Large intestine (tissue), 3 donors: Measurements from ENCODE around the gene RAPGEF1. TPM values are rescaled to one million over a fixed set of nuclear protein-coding genes. Genes with fewer than 3 reads are reported as not detected.

ENCODE experiments used
- DNase-seq, 2 donors: peaks; one replicate each; pipeline versions ENCODE4 v3.0.0 to v3.0.0-alpha.2; 2013
- H3K27ac ChIP-seq: one replicate; pipeline ENCODE4 v1.5.1; 2013; ENCODE audit warnings: low read length
- H3K27me3 ChIP-seq: 2 replicates; pipeline ENCODE4 v1.6.1; 2013; ENCODE audit warnings: low read length; ENCODE audit not compliant: control insufficient read depth, insufficient read depth
- H3K36me3 ChIP-seq: 2 replicates; pipeline ENCODE4 v1.6.1; 2013; ENCODE audit warnings: low read length; ENCODE audit not compliant: control insufficient read depth, insufficient read depth
- H3K4me1 ChIP-seq: one replicate; pipeline ENCODE4 v1.6.1; 2013; ENCODE audit warnings: low read length; ENCODE audit not compliant: control insufficient read depth, insufficient read depth
- H3K4me3 ChIP-seq: one replicate; pipeline ENCODE4 v1.5.1; 2013; ENCODE audit warnings: low read length
- H3K9me3 ChIP-seq: one replicate; pipeline ENCODE4 v1.6.1; 2013; ENCODE audit warnings: mild to moderate bottlenecking, low read depth, low read length, moderate library complexity; ENCODE audit not compliant: control insufficient read depth
- WGBS: methylation state at CpG from one replicate; pipeline ENCODE4 v1.1.5; 2013; ENCODE audit warnings: low lambda C conversion rate; ENCODE audit not compliant: insufficient coverage; 5-methylcytosine and 5-hydroxymethylcytosine counted together
- polyA plus RNA-seq: library from polyadenylated mRNA; unstranded; fragments of 120-200 nt; gene quantifications from one replicate; pipeline ENCODE4 v1.2.1, GENCODE V29; 2013

The RAPGEF1 gene
- polyA plus RNA-seq, 1 donor = 39.7 TPM

DNA sequence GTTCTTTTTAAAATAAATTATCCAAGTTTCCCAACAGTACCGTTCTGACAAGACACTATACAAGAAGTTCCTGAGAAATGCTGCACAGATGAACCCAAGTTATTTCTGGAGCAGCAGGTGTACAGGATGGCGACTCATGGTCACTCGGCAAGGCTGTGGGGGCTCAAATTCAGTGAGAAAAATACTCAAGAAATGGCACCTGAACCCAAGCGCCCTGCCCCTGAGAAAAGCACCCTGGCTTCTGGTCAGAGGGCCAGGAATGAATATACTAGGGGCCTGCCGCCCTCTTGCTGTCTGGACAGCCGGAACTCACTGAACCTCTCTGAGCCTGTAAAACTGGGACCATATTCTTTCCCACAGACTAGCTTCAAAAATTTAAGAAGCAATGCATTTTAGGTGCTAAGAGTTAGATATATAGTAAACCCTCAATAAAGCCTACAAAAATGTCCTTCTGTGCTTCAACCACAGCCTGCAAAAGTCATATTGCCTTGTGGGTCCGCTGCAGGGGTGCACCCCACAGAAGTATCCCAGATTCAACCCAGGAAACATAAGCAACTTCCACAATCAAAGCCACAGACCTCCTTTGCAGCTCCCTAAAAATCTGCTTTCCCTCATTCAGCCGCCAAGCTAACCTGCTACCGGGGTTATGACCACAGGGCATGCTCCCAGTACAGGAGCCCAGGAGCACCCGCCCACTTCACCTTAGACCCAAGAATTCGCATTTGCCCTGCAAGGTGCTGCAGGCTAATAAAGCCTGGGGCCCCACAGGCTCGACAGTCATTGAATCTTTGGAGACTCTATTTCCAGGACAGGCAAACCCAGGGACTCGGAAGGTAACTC is 1.4 kb downstream of the RAPGEF1 start:
- Histone ChIP-seq H3K4me1 (peaks cover 45% of the 10 kb centered on the region), H3K9me3 (no peaks in the 10 kb centered on the region), H3K27ac (peak overlapping the region; percentile 78), H3K4me3 (peak overlapping the region; percentile 54), H3K27me3 (no peaks in the 10 kb centered on the region), H3K36me3 (no peaks in the 10 kb centered on the region)
- DNase-seq = no peak
- 29% methylated on average over 1 of the region's 13 CpGs for WGBS

DNA sequence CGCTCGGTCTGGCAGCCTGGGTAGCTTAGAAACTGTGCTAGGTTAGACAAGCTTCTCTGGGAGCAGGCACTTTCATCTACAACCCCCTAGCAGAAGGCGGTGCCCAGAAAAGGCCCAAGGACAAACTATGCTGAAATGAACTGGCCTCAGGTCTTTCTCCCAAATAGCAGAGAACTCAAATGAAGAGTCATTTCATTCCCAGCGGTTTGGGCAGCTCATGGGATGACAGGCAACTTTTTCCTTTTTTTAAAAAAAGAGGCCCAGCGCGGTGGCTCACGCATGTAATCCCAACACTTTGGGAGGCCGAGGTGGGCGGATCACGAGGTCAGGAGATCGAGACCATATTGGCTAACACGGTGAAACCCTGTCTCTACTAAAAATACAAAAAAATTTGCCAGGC is 2.5 kb downstream of the RAPGEF1 start:
- no CpG with 5 or more reads among the region's 12 CpGs for WGBS

GRCh38 chr9:131736431-131736830 is 3.4 kb downstream of the RAPGEF1 start:
- peak overlapping the region; percentile 72 for H3K27ac ChIP-seq
- peaks cover 61% of the 10 kb centered on the region for H3K4me1 ChIP-seq
- DNase-seq = no peak
- H3K27me3 ChIP-seq = no peaks in the 10 kb centered on the region
- no peaks in the 10 kb centered on the region for H3K36me3 ChIP-seq
- H3K4me3 ChIP-seq = no peak overlapping the region
- WGBS = no CpG with 5 or more reads among the region's 4 CpGs
- H3K9me3 ChIP-seq = no peaks in the 10 kb centered on the region

More for the DNA sequence above, 2.5 kb downstream of the RAPGEF1 start:
- peaks cover 52% of the 10 kb centered on the region for H3K4me1 ChIP-seq
- DNase-seq = no peak
- no peak overlapping the region for H3K4me3 ChIP-seq
- H3K36me3 ChIP-seq = no peaks in the 10 kb centered on the region
- no peaks in the 10 kb centered on the region for H3K27me3 ChIP-seq
- H3K9me3 ChIP-seq = no peaks in the 10 kb centered on the region
- no peak overlapping the region for H3K27ac ChIP-seq

DNA sequence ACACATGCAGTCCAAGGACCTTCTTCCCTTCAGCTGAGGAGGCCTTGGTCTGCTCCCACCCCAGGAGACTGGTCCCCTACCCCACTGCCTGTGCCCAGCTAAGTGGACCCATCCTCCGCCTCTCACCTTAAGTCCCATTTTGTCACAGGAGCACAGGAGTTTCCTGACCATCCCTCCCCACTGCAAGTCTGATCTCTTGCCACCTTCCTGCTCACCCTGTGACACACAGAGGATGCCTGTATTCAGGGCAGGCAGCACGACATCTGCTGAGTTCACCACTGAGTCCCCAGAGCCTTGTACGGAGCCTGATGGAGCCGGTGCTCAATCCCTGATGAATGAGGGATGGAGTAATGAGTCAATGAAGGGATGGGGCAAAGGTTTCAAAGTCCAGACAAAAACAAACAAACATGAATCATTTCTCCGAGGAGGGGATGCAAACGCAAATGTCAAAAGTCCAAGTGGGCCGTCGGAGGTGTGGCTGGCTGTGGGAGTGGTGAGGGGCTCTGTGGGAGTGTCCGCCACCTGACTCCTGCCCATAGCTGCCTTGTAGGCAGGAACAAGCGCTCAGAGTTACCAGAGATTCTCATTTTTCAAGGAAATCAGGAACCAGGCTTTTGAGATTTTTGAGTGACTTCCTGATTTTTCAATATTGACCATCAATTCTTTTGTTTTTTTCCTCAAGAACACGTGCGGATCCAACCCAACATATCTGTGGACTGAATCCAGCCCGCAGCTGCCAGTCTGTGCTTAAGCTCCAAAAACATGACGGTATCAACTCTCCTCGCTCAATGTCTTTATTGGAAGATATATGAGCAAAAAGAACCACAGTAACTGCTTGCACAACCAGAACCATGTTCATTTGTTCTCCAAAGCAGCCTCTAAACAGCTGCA is 4.4 kb downstream of the RAPGEF1 start:
- Histone ChIP-seq H3K9me3 (no peaks in the 10 kb centered on the region), H3K27ac (peak overlapping the region; percentile 74), H3K4me3 (no peak overlapping the region), H3K36me3 (no peaks in the 10 kb centered on the region), H3K27me3 (no peaks in the 10 kb centered on the region), H3K4me1 (peaks cover 70% of the 10 kb centered on the region)
- DNase-seq = peak; percentile 88 to 95
- WGBS = no CpG with 5 or more reads among the region's 15 CpGs

DNA sequence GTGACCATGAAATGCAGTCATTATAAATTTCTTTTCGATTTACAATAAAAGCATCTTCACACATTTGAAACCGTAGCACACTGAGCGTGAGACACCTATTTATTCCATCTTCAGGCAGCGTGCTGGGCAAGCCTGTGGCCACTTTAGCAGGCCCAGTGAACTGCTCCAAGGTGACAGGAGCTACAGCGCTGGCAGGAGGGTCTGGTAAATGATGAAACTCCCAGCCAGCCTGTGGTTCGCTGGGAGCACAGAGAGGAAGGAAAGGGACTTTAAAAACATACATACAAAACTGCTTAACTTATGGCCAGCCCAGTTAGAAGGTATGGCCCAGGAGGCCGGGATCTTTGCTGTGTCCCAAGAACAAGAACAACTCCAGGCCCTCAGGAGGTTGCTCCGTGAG is 5.1 kb downstream of the RAPGEF1 start:
- no peaks in the 10 kb centered on the region for H3K36me3 ChIP-seq
- 67% methylated on average over 1 of the region's 8 CpGs for WGBS
- DNase-seq = no peak

GRCh38 chr9:131734165-131734610 is 5.7 kb downstream of the RAPGEF1 start:
- 80% methylated on average over 1 of the region's 6 CpGs for WGBS
- Histone ChIP-seq H3K27ac (peak overlapping the region; percentile 74), H3K9me3 (no peaks in the 10 kb centered on the region), H3K4me3 (no peak overlapping the region), H3K4me1 (peaks cover 75% of the 10 kb centered on the region), H3K27me3 (no peaks in the 10 kb centered on the region), H3K36me3 (no peaks in the 10 kb centered on the region)
- peak; percentile 84 to 87 for DNase-seq

More for the DNA sequence above, 5.1 kb downstream of the RAPGEF1 start:
- no peak overlapping the region for H3K4me3 ChIP-seq
- H3K9me3 ChIP-seq = no peaks in the 10 kb centered on the region
- H3K4me1 ChIP-seq = peaks cover 70% of the 10 kb centered on the region
- H3K27me3 ChIP-seq = no peaks in the 10 kb centered on the region
- H3K27ac ChIP-seq = peak overlapping the region; percentile 74

DNA sequence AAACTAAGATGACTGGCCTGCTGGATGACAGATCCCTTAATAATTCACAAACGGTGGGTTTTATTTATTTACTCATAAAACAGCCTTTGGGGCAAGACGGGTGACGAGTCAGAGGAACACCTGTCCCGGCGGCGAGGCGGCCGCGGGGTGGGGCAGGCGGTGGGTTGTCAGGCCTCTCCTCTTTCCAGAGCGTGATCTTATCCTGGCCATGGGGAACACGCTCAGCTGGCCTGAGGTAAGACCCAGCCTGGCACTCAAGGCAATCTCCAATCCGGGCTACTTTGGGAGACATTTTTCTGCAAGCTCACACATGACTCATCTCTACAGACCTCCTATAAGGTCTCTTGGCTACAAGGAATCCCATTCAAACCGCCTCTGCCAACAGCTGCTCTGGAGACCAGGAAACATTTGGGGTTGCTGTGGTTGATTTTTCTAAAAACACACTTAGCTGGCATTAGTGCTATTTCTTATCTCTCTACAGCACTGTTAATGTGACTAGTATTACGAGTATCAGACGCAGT is 6.3 kb downstream of the RAPGEF1 start:
- peaks cover 78% of the 10 kb centered on the region for H3K4me1 ChIP-seq
- 0% methylated on average over 1 of the region's 16 CpGs for WGBS
- H3K36me3 ChIP-seq = no peaks in the 10 kb centered on the region
- DNase-seq = peak in 1 of 2 donors; percentile 68
- no peak overlapping the region for H3K4me3 ChIP-seq
- no peaks in the 10 kb centered on the region for H3K27me3 ChIP-seq
- H3K9me3 ChIP-seq = no peaks in the 10 kb centered on the region
- H3K27ac ChIP-seq = peak overlapping the region; percentile 74

GRCh38 chr9:131732636-131733289 is 7.1 kb downstream of the RAPGEF1 start:
- Histone ChIP-seq H3K27me3 (no peaks in the 10 kb centered on the region), H3K36me3 (no peaks in the 10 kb centered on the region), H3K4me3 (no peak overlapping the region), H3K4me1 (peaks cover 81% of the 10 kb centered on the region), H3K9me3 (no peaks in the 10 kb centered on the region), H3K27ac (no peak overlapping the region)
- 93% methylated on average over 2 of the region's 12 CpGs for WGBS
- no peak for DNase-seq

- Histone ChIP-seq H3K27ac (no peak overlapping the region), H3K9me3 (no peaks in the 10 kb centered on the region), H3K27me3 (no peaks in the 10 kb centered on the region), H3K36me3 (no peaks in the 10 kb centered on the region), H3K4me1 (peaks cover 85% of the 10 kb centered on the region), H3K4me3 (no peak overlapping the region)
- WGBS = no CpG with 5 or more reads among the region's 8 CpGs
- no peak for DNase-seq
Measured at GRCh38 chr9:131732061-131732526, 7.8 kb downstream of the RAPGEF1 start.

DNA sequence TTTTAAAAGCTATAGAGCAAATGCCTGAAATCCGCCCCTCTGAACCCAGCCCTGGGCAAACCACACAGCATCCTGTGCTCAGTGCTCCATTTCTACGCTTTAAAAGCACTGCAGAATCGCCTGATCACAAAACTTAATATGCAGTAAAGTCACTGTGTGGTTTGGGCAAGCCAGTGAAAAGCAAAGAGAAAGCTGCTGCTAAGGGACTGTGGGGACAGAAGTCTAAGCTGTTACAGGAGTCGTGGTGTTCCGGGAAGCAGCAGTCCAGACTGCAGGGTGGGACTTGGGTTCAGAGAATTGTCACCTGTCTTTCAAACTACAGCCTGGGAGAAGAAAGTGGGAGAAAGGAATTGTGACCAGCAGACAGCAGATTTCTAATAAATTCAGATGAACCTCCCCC is 8.2 kb downstream of the RAPGEF1 start:
- Histone ChIP-seq H3K9me3 (no peaks in the 10 kb centered on the region), H3K27me3 (no peaks in the 10 kb centered on the region), H3K36me3 (no peaks in the 10 kb centered on the region), H3K27ac (no peak overlapping the region), H3K4me1 (peaks cover 85% of the 10 kb centered on the region), H3K4me3 (no peak overlapping the region)
- peak in 1 of 2 donors; percentile 68 for DNase-seq
- WGBS = no CpG with 5 or more reads among the region's 5 CpGs
